Globus pallidus (tissue), 1 donor: ENCODE measurements around the gene COG7.
A peak's percentile ranks its signal among the peaks of the same experiment; 100 is the strongest.
"Not testable (repeated sequence)": the region's sequence is repeated elsewhere in the genome, so short reads cannot be mapped to it uniquely, and the experiment has no call there.

Experiments used
- DNase-seq: peaks from one replicate; pipeline ENCODE4 v3.0.0-alpha.2; 2015; ENCODE audit warnings: low spot score

Gene COG7

GRCh38 chr16:23409522-23409921 is 43.5 kb downstream of the COG7 start:
- no peak for DNase-seq

DNA sequence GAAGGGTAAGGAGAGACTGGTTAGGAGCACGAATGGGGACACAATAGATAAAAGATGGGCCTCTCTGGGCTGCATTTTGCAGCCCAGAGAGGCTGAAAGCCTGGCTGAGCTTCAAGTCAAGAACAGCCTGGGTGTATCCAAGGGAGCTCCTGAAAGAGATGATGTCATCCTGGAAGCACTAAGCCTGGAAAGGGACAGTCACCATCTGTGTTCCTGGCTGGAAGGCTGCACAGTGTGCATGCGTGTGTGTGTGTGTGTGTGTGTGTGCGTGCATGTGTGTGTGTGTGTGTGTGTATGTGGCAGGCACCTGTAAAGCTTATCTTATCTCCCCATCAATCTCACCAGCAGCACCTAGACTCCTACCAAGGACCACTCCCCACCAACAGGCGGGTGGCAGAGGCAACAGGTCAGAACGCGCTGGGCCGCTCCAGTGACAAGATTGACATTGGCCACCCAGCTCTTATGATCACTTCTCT is 44.1 kb downstream of the COG7 start:
- DNase-seq, result peak; percentile 49

GRCh38 chr16:23408242-23408822 is 44.7 kb downstream of the COG7 start:
- no peak for DNase-seq

- DNase-seq, result no peak
These were observed 45.4 kb downstream of the COG7 start for GRCh38 chr16:23407436-23408127.

- DNase-seq, result no peak
These were observed 46.3 kb downstream of the COG7 start for GRCh38 chr16:23406546-23407240.

DNA sequence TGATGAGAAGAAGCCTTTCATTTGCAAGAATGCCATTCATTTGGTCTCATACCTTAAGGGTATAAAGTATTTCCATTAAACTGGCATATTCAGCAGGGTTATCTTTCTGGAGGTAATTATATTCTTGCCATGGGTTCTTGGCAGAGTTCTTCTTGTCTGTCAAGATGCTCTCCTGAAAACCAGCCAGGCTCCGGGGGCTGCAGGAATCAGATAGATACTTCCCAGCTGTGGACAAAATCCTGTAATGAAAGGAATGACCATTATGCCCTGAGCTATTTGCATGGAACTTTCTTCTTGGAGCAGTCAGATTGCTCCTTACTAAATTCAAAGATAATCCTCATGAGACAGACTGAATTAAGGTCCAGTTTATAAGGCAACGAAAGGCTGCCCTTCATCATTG is 47.0 kb downstream of the COG7 start:
- DNase-seq, result no peak

DNA sequence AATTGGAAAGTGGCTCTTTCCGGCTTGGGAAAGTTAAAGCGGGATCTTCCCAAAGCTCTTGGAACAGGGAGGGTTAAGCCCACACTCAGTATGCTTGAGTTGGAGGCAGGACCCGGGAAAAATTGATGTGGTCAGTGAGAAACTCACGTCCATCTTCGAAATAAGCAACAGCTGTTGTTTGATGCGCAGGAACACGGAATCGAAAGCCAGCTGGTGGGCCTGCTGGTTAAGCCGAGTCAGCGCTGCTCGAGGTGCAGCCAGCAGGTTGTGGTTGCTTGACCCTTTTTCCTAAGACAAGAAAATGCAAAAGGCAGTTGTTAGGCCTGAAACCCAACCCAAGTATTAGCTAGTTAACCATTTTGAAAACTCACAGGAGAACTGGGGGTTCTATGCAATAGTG is 49.4 kb downstream of the COG7 start:
- no peak for DNase-seq

DNA sequence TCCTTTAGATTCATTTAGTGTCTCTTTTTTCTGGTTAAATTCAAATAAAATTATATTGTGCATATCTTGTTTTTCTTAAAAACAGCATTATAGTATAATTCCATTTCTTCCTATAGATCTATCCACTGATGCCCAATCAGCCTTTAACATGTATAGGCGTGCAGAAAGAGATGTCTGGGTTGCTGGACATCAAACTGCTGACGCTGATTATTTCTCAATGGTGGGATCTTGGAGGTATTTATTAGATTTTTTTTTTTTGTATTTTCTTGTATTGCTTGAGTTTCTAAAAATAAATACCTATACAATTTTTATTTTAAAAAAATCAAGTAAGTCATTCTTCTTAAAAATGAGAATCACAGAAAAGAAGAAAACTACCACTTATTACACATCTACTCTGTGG is 50.9 kb downstream of the COG7 start:
- no peak for DNase-seq

GRCh38 chr16:23401139-23401538 is 51.9 kb downstream of the COG7 start:
- no peak for DNase-seq

- not testable (repeated sequence) for DNase-seq
These were observed 52.5 kb downstream of the COG7 start for GRCh38 chr16:23400447-23400846.

- DNase-seq, result no peak
These were observed 53.8 kb downstream of the COG7 start for GRCh38 chr16:23398987-23399805.

DNA sequence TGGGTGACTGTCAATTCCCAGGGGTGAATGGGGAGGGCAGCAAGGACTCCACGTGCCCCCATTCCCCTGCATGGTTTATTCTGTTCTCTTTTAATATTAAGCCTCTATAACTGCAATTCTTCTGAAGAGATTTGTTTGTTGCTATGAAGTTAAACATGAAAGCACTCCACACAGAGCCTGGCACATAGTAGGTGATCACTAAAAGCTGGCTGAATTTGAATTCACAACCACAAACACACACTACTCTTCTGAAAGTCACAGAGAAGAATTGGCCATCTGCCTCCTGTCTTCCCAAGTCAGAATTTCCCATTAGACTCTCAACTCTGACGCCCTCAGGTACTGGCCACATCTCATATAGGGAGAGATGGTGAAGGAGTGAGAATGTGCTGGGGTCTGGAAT is 55.5 kb downstream of the COG7 start:
- DNase-seq, result no peak

- no peak for DNase-seq
These were observed 57.3 kb downstream of the COG7 start for GRCh38 chr16:23395732-23396131.

DNA sequence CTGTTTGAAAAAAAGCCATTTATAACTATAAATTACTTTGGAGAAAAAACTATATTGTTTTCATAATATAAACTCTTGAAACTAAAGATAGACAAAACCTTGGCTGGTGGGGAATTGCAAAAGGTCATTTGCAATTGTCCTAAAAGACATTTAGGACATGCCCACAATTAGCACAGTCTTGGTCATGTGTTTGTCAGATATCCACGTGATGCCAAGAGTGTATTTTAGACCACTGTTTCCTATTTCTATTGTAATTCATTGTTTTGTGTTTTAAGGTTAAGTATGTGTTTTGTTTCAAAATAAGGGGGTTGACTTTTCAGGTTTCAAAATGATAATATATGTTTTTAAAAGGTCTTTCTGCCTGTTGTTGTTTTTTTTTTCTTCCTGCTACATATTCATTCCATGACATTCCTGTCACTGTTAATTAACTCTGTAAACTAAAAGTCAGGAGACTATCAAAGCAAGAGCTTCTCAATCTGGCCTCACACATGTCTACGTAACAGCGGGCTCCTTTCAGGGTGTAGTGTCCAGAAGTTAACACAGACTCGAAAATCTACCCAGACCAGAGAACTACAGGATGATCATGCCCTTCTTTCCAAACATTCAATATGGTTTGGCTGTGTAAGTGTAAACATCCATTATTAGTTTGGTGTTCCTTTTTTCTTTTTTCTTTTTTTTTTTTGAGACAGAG is 58.7 kb downstream of the COG7 start:
- DNase-seq, result no peak

DNA sequence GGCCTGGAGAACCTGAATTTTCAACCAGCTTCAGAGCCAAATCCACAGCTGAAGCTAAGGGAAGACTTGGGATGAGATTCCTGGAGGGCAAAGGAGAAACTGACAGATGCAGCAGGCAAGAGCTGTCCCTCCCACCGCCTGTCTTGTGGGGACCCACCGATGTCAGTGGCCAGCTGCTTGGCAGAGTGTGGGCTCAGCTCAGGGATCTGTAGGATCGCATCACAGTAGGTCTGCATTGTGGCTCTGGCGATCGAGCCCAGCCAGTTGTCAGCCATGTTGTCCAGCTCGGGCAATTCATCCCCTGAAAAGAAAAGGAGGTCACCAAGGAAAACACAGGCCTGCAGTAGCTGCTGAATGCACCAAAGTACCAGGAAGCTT is 60.8 kb downstream of the COG7 start:
- DNase-seq, result no peak

DNA sequence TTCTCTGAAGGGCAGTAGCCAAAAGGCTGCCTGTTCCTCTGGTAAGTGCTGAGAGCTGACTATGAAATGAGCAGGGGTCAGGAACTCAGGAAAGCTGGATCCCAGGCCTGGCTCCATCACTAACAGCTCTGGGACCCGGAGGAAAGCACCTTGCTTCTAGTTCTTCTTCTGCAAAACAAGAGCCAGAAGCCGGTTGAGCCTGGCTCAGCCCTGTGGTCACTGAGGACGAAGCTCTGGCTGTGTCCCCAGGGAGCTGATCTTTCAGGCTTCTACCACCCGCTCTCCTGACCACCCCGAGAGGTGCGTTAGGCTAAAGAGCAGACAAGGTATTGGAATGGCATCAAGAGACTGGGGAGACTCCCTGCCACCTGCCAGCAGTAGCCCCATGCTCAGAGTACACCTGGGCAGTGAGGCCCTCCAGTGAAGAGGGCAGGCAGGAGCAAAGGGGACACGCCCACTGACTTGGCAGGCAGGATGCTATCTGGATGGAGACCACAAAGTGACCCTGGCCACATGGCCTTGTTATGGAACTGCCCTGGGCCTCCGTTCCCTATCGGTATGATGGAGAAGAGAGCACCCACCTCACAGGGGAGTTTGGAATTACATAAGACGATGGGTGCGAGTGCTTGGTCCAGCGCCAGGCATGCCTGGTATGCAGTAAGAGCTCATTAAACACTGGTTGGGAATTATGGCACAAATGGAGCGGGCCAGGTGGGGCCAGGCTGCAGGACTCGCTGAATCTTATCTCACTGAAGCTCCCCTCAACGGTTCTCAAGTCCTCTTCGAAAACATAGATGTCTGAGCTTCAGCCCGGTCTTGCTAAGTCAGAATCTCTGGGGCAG is 61.4 kb downstream of the COG7 start:
- no peak for DNase-seq

DNA sequence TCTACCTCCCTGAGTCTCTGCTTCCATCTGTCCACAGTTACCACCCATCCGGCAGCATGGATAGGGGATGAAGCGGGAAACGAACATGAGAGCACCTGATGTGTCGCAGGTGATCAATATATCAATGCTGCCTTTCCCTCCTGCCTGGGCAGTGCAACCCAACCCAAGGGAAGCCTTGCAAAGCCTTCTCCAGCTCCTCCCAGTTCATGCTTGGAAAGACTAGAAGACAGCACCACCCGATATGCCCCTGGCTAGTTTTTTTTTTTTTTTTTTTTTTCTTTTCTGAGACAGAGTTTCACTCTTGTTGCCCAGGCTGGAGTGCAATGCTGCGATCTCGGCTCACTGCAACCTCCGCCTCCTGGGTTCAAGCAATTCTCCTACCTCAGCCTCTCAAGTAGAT is 63.1 kb downstream of the COG7 start:
- DNase-seq, result not testable (repeated sequence)

GRCh38 chr16:23389201-23389600 is 63.8 kb downstream of the COG7 start:
- no peak for DNase-seq

DNA sequence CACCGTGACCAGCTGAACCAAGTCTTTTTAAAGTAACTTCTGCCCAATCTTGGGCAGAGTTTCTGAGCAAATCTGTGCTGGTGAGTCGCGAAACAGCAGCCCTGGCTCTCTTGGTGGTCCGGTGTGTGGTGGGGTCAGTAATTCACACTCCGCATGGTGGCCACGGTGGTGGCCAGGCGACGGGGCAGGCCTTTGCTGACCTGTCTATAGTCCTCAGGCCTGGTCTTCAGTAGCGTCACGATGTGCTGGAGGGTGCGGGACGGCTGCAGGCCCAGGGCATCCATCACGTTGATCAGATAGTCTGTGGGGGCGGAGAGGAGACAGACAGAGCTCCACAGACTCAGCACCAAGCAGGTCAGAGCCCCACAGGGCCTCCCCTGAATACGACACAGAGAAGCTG is 64.2 kb downstream of the COG7 start:
- no peak for DNase-seq

DNA sequence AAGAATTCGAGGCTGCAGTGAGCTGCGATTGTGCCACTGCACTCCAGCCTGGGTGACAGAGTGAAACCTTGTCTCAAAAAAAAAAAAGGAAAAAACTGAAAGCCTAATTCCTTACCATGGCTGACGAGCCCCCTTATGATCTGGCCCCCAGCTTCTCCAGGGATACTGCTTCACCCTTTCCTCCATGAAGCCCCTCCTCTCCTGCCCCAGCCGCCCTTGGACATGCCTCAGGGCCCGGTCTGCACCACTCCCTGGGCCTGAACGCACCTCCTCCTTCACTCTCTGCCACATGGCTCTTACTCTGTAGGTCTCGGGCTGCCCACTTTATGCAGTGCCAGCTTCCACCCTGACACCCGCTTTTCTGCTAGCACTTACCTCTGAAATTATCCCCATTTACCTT is 65.3 kb downstream of the COG7 start:
- no peak for DNase-seq

- DNase-seq, result no peak
These were observed 67.5 kb downstream of the COG7 start for GRCh38 chr16:23385441-23385840.
